PC-3 (cell line): ENCODE results near the gene CCNC. TPM values are rescaled to one million over a fixed set of nuclear protein-coding genes. Genes with fewer than 3 reads are reported as not detected.
"Not testable (repeated sequence)": the region's sequence is repeated elsewhere in the genome, so short reads cannot be mapped to it uniquely, and the experiment has no call there.

Experiments used
- ATAC-seq: fragments of 200-7000 bp; cut with Tn5 transposase; 2 replicates; pipeline ENCODE4 v1.9.1; 2020; ENCODE audit warnings: mild to moderate bottlenecking, moderate library complexity
- BruUV-seq: library from RNA; stranded (reverse); fragments of 400-500 nt; replicated peaks from 2 replicates; lab custom pipeline; 2021; lab: Mats Ljungman, UMichigan
- CTCF ChIA-PET: fragments of 300-600 bp; sonication (Branson Sonifier 250); formaldehyde crosslinking; loops from one replicate; lab custom pipeline; 2022; ENCODE audit warnings: antibody characterized with exemption; lab: Charles Lee
- POLR2A ChIA-PET: fragments of 300-600 bp; sonication (Branson Sonifier 250); formaldehyde crosslinking; loops from one replicate; lab custom pipeline; 2022; ENCODE audit warnings: antibody characterized with exemption; ENCODE audit not compliant: unreplicated experiment; lab: Charles Lee
- DNase-seq: peaks from one replicate; pipeline ENCODE4 v3.0.0-alpha.2; 2015
- H2AFZ ChIP-seq: fragments of 300-600 bp; sonication (generic); 2 replicates; pipeline ENCODE4 v1.6.0; 2016; ENCODE audit warnings: antibody characterized with exemption, low read length
- H3F3A ChIP-seq: fragments of 300-600 bp; sonication (generic); one replicate; pipeline ENCODE4 v1.6.0; 2017; ENCODE audit warnings: antibody characterized with exemption, low read length, control low read depth, mild to moderate bottlenecking; ENCODE audit not compliant: unreplicated experiment
- H3K27ac ChIP-seq: fragments of 300-600 bp; sonication (generic); 2 replicates; pipeline ENCODE4 v1.5.1; 2016; ENCODE audit warnings: mild to moderate bottlenecking, low read length
- H3K27me3 ChIP-seq: fragments of 300-600 bp; sonication (generic); 2 replicates; pipeline ENCODE4 v1.6.1; 2016; ENCODE audit warnings: low read length, mixed read lengths
- H3K36me3 ChIP-seq: fragments of 300-600 bp; sonication (generic); 2 replicates; pipeline ENCODE4 v1.6.1; 2016; ENCODE audit warnings: low read depth, mixed run types, low read length, mixed read lengths
- H3K4me1 ChIP-seq: fragments of 300-600 bp; sonication (generic); 2 replicates; pipeline ENCODE4 v1.5.1; 2016; ENCODE audit warnings: low read length; ENCODE audit not compliant: insufficient read depth
- H3K4me2 ChIP-seq: fragments of 300-600 bp; sonication (generic); 2 replicates; pipeline ENCODE4 v1.6.0; 2016; ENCODE audit warnings: low read length
- H3K4me3 ChIP-seq: fragments of 300-600 bp; sonication (generic); 2 replicates; pipeline ENCODE4 v1.5.1; 2016; ENCODE audit warnings: mild to moderate bottlenecking, low read length, mixed read lengths
- H3K79me2 ChIP-seq: fragments of 300-600 bp; sonication (generic); 2 replicates; pipeline ENCODE4 v1.6.1; 2017; ENCODE audit warnings: low read length, mixed read lengths
- H3K9ac ChIP-seq: fragments of 300-600 bp; sonication (generic); 2 replicates; pipeline ENCODE4 v1.6.0; 2016; ENCODE audit warnings: mild to moderate bottlenecking, low read length
- H3K9me2 ChIP-seq: fragments of 300-600 bp; sonication (generic); replicated peaks from 2 replicates; pipeline ENCODE4 v1.6.1; 2016; ENCODE audit warnings: mixed run types, low read length, mixed read lengths
- H3K9me3 ChIP-seq: fragments of 300-600 bp; sonication (generic); 2 replicates; pipeline ENCODE4 v1.6.1; 2016; ENCODE audit warnings: low read length, mixed read lengths
- H4K20me1 ChIP-seq: fragments of 300-600 bp; sonication (generic); 2 replicates; pipeline ENCODE4 v1.6.1; 2016; ENCODE audit warnings: low read length, mixed read lengths
- EZH2 ChIP-seq: fragments of 300-600 bp; sonication (generic); IDR thresholded peaks from one replicate; pipeline ENCODE4 v1.6.1; 2017; ENCODE audit warnings: antibody characterized with exemption, mild to moderate bottlenecking, low read length; ENCODE audit not compliant: unreplicated experiment
- EZH2phosphoT487 ChIP-seq: fragments of 300-600 bp; sonication (generic); IDR thresholded peaks from 2 replicates; pipeline ENCODE4 v1.6.1; 2018; ENCODE audit warnings: mild to moderate bottlenecking, antibody characterized with exemption, low read length, borderline replicate concordance
- intact Hi-C: fragments of 100-400 bp; cut with micrococcal nuclease; formaldehyde crosslinking; loops from 2 replicates; pipeline ENCODE4 v1.9.0; 2023
- total RNA-seq: library from RNA; depleted of rRNA; stranded (reverse); fragments of >200 nt; gene quantifications from 2 replicates; pipeline ENCODE4 v1.2.3, GENCODE V29; 2014
- TF ChIP-seq, protein P1 (sequence below): fragments of 300-600 bp; sonication (generic); conservative IDR thresholded peaks from 2 replicates; pipeline ENCODE4 v1.5.1; 2017; ENCODE audit warnings: antibody characterized with exemption, low read depth, mild to moderate bottlenecking, low read length

CCNC gene
- total RNA-seq, 1 experiment from 2014 or later: 69.3 TPM

DNA sequence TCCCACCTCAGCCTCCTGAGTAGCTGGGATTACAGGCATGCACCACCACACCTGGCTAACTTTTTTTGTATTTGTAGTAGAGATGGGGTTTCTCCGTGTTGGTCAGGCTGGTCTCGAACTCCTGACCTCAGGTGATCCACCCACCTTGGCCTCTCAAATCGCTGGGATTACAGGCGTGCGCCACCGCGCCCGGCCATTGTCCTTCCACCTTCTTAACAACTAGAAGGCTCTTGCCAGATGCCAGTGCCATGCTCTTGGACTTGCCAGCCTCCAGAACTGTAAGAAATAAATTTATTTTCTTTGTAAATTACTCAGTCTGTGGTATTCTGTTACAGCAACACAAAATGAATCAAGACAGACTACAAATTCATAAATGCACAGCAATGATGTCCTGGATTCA, 26.2 kb upstream of the CCNC start:
- H3K9ac ChIP-seq, H3K79me2 ChIP-seq, H3K4me1 ChIP-seq, ATAC-seq, H3K27ac ChIP-seq, CTCF ChIA-PET, H3K4me2 ChIP-seq, POLR2A ChIA-PET, H3K4me3 ChIP-seq, H3F3A ChIP-seq, DNase-seq, intact Hi-C loops, H3K9me2 ChIP-seq, H2AFZ ChIP-seq, H3K9me3 ChIP-seq, H4K20me1 ChIP-seq, BruUV-seq, H3K36me3 ChIP-seq: not testable (repeated sequence)
- H3K27me3 ChIP-seq: peaks cover 61% of the 10 kb centered on the region

DNA sequence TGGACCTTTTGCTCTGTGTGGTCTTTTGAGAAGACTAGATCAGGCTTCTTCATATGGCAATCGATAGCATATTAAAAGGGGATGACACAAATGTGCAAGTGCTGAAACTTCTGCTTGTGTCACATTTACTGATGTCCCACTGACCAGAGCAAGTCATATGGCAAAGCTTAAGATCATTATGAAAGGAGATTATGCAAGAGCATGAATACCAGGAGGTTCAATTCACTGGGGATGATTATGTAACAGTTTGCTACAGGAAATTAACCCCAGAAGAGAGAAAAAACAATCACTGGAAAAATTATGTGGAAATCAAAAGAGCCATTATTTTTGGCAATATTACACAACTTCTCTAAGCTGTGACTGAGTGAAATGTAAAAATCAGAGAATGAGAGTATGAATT, 24.4 kb upstream of the CCNC start:
- DNase-seq: no peak
- Histone ChIP-seq H2AFZ (no peak overlapping the region), H3K9me3 (no peaks in the 10 kb centered on the region), H4K20me1 (no peaks in the 10 kb centered on the region), H3K79me2 (no peaks in the 10 kb centered on the region), H3K9ac (no peak overlapping the region), H3K9me2 (no peaks in the 10 kb centered on the region), H3K27me3 (peaks cover 49% of the 10 kb centered on the region), H3K4me1 (no peaks in the 10 kb centered on the region), H3K27ac (no peak overlapping the region), H3K4me3 (no peak overlapping the region), H3K4me2 (no peak overlapping the region), H3K36me3 (no peaks in the 10 kb centered on the region), H3F3A (no peaks in the 10 kb centered on the region)
- BruUV-seq: no TSS peak
- ChIA-PET POLR2A (no interaction called here), CTCF (no interaction called here)
- TF ChIP-seq EZH2phosphoT487: no peak
- TF ChIP-seq, protein P1, sequence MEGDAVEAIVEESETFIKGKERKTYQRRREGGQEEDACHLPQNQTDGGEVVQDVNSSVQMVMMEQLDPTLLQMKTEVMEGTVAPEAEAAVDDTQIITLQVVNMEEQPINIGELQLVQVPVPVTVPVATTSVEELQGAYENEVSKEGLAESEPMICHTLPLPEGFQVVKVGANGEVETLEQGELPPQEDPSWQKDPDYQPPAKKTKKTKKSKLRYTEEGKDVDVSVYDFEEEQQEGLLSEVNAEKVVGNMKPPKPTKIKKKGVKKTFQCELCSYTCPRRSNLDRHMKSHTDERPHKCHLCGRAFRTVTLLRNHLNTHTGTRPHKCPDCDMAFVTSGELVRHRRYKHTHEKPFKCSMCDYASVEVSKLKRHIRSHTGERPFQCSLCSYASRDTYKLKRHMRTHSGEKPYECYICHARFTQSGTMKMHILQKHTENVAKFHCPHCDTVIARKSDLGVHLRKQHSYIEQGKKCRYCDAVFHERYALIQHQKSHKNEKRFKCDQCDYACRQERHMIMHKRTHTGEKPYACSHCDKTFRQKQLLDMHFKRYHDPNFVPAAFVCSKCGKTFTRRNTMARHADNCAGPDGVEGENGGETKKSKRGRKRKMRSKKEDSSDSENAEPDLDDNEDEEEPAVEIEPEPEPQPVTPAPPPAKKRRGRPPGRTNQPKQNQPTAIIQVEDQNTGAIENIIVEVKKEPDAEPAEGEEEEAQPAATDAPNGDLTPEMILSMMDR: no peak
- intact Hi-C loops: no loop called here
- no peak for ATAC-seq

DNA sequence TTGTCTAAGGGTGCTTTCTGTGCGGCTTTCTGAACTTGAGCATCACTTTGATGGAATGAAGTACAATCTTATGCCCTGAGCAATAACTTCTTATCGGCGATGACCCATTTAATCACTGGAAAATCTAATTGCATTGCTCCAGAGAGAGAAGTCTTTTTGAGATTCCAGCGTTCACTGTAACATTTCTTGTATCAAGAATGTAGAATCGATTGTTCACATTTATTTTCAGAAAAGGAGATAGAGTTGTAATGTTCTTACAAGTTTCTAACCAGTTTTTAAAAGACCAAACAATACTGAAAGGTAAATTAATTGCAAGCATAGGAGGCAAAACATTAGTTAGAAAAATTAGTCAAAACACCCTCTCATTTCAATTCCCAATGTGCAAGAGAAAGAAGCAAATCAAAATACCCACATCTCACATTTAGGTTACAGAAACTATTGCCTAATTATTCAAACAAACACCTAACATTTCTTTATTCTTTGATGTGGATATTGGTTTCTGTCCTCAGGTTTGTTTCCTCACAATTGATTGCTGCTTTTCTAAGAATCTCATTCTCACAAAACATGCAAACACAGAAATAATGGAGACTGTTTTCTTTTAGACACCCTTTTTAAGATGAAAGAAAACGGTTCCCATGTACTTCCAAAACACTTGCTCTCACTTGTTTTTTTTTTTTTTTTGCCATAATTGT, 23.4 kb upstream of the CCNC start:
- ATAC-seq: no peak
- no TSS peak for BruUV-seq
- H3K9me2 ChIP-seq: no peaks in the 10 kb centered on the region
- H3K36me3 ChIP-seq: no peaks in the 10 kb centered on the region
- no peak overlapping the region for H3K27ac ChIP-seq
- intact Hi-C loops: no loop called here
- DNase-seq: no peak
- no peaks in the 10 kb centered on the region for H3K79me2 ChIP-seq
- H3K9me3 ChIP-seq: no peaks in the 10 kb centered on the region
- no peaks in the 10 kb centered on the region for H3K4me1 ChIP-seq
- H3K9ac ChIP-seq: no peak overlapping the region
- H3K27me3 ChIP-seq: peaks cover 41% of the 10 kb centered on the region
- CTCF ChIA-PET: no interaction called here
- TF ChIP-seq EZH2phosphoT487 (no peak), EZH2 (no peak)
- TF ChIP-seq, protein P1: no peak
- no peak overlapping the region for H3K4me2 ChIP-seq
- POLR2A ChIA-PET: no interaction called here
- no peak overlapping the region for H3K4me3 ChIP-seq
- H2AFZ ChIP-seq: no peak overlapping the region
- no peaks in the 10 kb centered on the region for H3F3A ChIP-seq
- H4K20me1 ChIP-seq: no peaks in the 10 kb centered on the region
